ENCODE data around the gene ARID1A. TPM values are rescaled to one million over a fixed set of nuclear protein-coding genes. Genes with fewer than 3 reads are reported as not detected.

The ARID1A gene
- polyA plus RNA-seq, 3 donors, result 6.6 to 84.4 (median 9.5) TPM

DNA sequence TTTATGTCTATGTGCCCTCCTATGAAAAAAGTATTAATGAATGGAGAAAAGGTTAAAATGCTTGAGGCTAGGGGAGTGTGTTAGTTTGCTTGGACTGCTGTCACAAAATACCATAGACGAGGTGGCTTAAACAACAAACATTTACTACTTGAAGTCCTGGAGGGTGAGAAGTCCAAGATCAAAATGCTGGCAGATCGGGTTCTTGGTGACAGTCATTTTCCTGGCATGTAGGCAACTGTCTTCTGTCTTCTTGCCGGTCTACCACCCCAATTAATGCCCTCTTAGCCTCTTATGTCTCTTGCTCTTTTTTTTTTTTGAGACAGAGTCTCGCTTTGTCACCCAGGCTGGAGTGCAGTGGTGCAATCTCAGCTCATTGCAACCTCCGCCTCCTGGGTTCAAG, 15.0 kb downstream of the ARID1A start:
- Mint-ChIP-seq H3K4me1 (peaks cover 69% of the 10 kb centered on the region), H3K4me3 (no peak overlapping the region), H3K27me3 (ENCODE audit: low read depth in 3 of 3) (peaks cover 0 to 2% (median 0%) of the 10 kb centered on the region in 3 donors), H3K27ac (peak overlapping the region in 4 of 7 donors; percentile 35 to 75 (median 48)), H3K36me3 (peaks cover 22 to 61% of the 10 kb centered on the region in 2 donors), H3K9me3 (no peaks in the 10 kb centered on the region)
- intact Hi-C loops (cut with micrococcal nuclease), result no loop called here
- DNase-seq, result no peak
- Histone ChIP-seq H3K27ac (ENCODE audit: low read depth in 1 of 2, low read length in 2 of 2) (peak overlapping the region in 1 of 2 donors; percentile 22), H3K36me3 (replicated peaks in 1 of 2; ENCODE audit: control insufficient read depth in 1 of 2, insufficient read depth in 2 of 2, low read length in 2 of 2) (peaks cover 31 to 61% of the 10 kb centered on the region in 2 donors), H3K27me3 (ENCODE audit: control insufficient read depth in 2 of 2, insufficient read depth in 2 of 2, low read length in 2 of 2) (no peaks in the 10 kb centered on the region), H3K79me2 (ENCODE audit: insufficient read depth, low read length) (peaks cover 100% of the 10 kb centered on the region), H2AFZ (ENCODE audit: insufficient read depth, low read depth, low read length, poor library complexity, severe bottlenecking) (no peak overlapping the region), H3K9me3 (replicated peaks in 1 of 2; ENCODE audit: control insufficient read depth in 1 of 2, insufficient read depth in 1 of 2, low read length in 2 of 2) (no peaks in the 10 kb centered on the region), H4K20me1 (ENCODE audit: insufficient read depth, low read length) (peaks cover 100% of the 10 kb centered on the region), H3K9ac (ENCODE audit: insufficient read depth, low read length, poor library complexity, severe bottlenecking) (no peak overlapping the region), H3K4me3 (replicated peaks in 1 of 3; ENCODE audit: low read depth in 2 of 3, low read length in 3 of 3) (no peak overlapping the region), H3K4me2 (replicated peaks; ENCODE audit: extremely low read depth, low read length, poor library complexity, severe bottlenecking) (no peak overlapping the region), H3K4me1 (ENCODE audit: control insufficient read depth in 1 of 2, insufficient read depth in 2 of 2, low read length in 2 of 2) (peaks cover 24 to 26% of the 10 kb centered on the region in 2 donors)
- 89% methylated on average over 3 of the region's 5 CpGs for WGBS (ENCODE audit: insufficient coverage)
- no peak for TF ChIP-seq CTCF (IDR thresholded peaks at IDR 0.05)

- Histone ChIP-seq H3K27ac (ENCODE audit: low read depth in 1 of 2, low read length in 2 of 2) (peak overlapping the region in 1 of 2 donors; percentile 59), H3K79me2 (ENCODE audit: insufficient read depth, low read length) (peaks cover 100% of the 10 kb centered on the region), H3K4me3 (replicated peaks in 1 of 3; ENCODE audit: low read depth in 2 of 3, low read length in 3 of 3) (no peak overlapping the region), H3K4me2 (replicated peaks; ENCODE audit: extremely low read depth, low read length, poor library complexity, severe bottlenecking) (no peak overlapping the region), H3K9ac (ENCODE audit: insufficient read depth, low read length, poor library complexity, severe bottlenecking) (no peak overlapping the region), H3K27me3 (ENCODE audit: control insufficient read depth in 2 of 2, insufficient read depth in 2 of 2, low read length in 2 of 2) (no peaks in the 10 kb centered on the region), H3K36me3 (replicated peaks in 1 of 2; ENCODE audit: control insufficient read depth in 1 of 2, insufficient read depth in 2 of 2, low read length in 2 of 2) (peaks cover 31 to 61% of the 10 kb centered on the region in 2 donors), H3K9me3 (replicated peaks in 1 of 2; ENCODE audit: control insufficient read depth in 1 of 2, insufficient read depth in 1 of 2, low read length in 2 of 2) (no peaks in the 10 kb centered on the region), H3K4me1 (ENCODE audit: control insufficient read depth in 1 of 2, insufficient read depth in 2 of 2, low read length in 2 of 2) (peaks cover 22 to 24% of the 10 kb centered on the region in 2 donors), H2AFZ (ENCODE audit: insufficient read depth, low read depth, low read length, poor library complexity, severe bottlenecking) (no peak overlapping the region), H4K20me1 (ENCODE audit: insufficient read depth, low read length) (peaks cover 100% of the 10 kb centered on the region)
- H3K9me3 Mint-ChIP-seq, result no peaks in the 10 kb centered on the region
- DNase-seq, result no peak
- WGBS (ENCODE audit: insufficient coverage), result 95% methylated on average over 4 of the region's 5 CpGs
- TF ChIP-seq CTCF (IDR thresholded peaks at IDR 0.05), result no peak
- H3K4me1 Mint-ChIP-seq, result peaks cover 66% of the 10 kb centered on the region
- peak overlapping the region in 3 of 7 donors; percentile 14 to 83 (median 15) for H3K27ac Mint-ChIP-seq
- H3K4me3 Mint-ChIP-seq, result no peak overlapping the region
- H3K36me3 Mint-ChIP-seq, result peaks cover 22 to 64% of the 10 kb centered on the region in 2 donors
- H3K27me3 Mint-ChIP-seq (ENCODE audit: low read depth in 3 of 3), result no peaks in the 10 kb centered on the region
- intact Hi-C loops (cut with micrococcal nuclease), result no loop called here
Measured at GRCh38 chr1:26711777-26712176, 16.0 kb downstream of the ARID1A start.
